MM.1S (cell line): ENCODE measurements around the gene ERCC5.

ENCODE experiments used
- DNase-seq: peaks from one replicate; pipeline ENCODE4 v3.0.0-alpha.2; 2015
- H2AFZ ChIP-seq: fragments of 300-600 bp; sonication (generic); 2 replicates; pipeline ENCODE4 v1.6.0; 2016; ENCODE audit warnings: antibody characterized with exemption, low read length
- H3F3A ChIP-seq: fragments of 300-600 bp; sonication (generic); 2 replicates; pipeline ENCODE4 v1.6.1; 2016; ENCODE audit warnings: mild to moderate bottlenecking, antibody characterized with exemption, low read length, moderate library complexity, mixed read lengths; ENCODE audit not compliant: insufficient read depth
- H3K27ac ChIP-seq: fragments of 300-600 bp; sonication (generic); 2 replicates; pipeline ENCODE4 v1.5.1; 2016; ENCODE audit warnings: mild to moderate bottlenecking, low read length
- H3K27me3 ChIP-seq: fragments of 300-600 bp; sonication (generic); replicated peaks from 2 replicates; pipeline ENCODE4 v1.6.0; 2016; ENCODE audit warnings: low read length; ENCODE audit not compliant: insufficient read depth
- H3K36me3 ChIP-seq: fragments of 300-600 bp; sonication (generic); replicated peaks from 2 replicates; pipeline ENCODE4 v1.6.1; 2016; ENCODE audit warnings: mild to moderate bottlenecking, low read length, mixed read lengths; ENCODE audit not compliant: insufficient read depth
- H3K4me1 ChIP-seq: fragments of 300-600 bp; sonication (generic); 2 replicates; pipeline ENCODE4 v1.6.1; 2016; ENCODE audit warnings: low read length, mixed read lengths
- H3K4me2 ChIP-seq: fragments of 300-600 bp; sonication (generic); 2 replicates; pipeline ENCODE4 v1.6.0; 2016; ENCODE audit warnings: low read depth, low read length
- H3K4me3 ChIP-seq: fragments of 300-600 bp; sonication (generic); 2 replicates; pipeline ENCODE4 v1.5.1; 2016; ENCODE audit warnings: low read length, mixed read lengths
- H3K79me2 ChIP-seq: fragments of 300-600 bp; sonication (generic); 2 replicates; pipeline ENCODE4 v1.6.1; 2016; ENCODE audit warnings: mixed run types, low read length, mixed read lengths
- H3K9ac ChIP-seq: fragments of 300-600 bp; sonication (generic); 2 replicates; pipeline ENCODE4 v1.6.1; 2016; ENCODE audit warnings: low read length, mixed read lengths
- H3K9me2 ChIP-seq: fragments of 300-600 bp; sonication (generic); replicated peaks from 2 replicates; pipeline ENCODE4 v1.6.1; 2016; ENCODE audit warnings: mild to moderate bottlenecking, low read length, mixed read lengths; ENCODE audit not compliant: insufficient read depth
- H3K9me3 ChIP-seq: fragments of 300-600 bp; sonication (generic); replicated peaks from 2 replicates; pipeline ENCODE4 v1.6.1; 2016; ENCODE audit warnings: mild to moderate bottlenecking, low read length, mixed read lengths; ENCODE audit not compliant: insufficient read depth
- H4K20me1 ChIP-seq: fragments of 300-600 bp; sonication (generic); 2 replicates; pipeline ENCODE4 v1.6.1; 2016; ENCODE audit warnings: mild to moderate bottlenecking, low read length, moderate library complexity, mixed read lengths; ENCODE audit not compliant: insufficient read depth
- CTCF ChIP-seq: fragments of 300-600 bp; sonication (generic); IDR thresholded peaks from 2 replicates; pipeline ENCODE4 v1.5.1; 2016; ENCODE audit warnings: antibody characterized with exemption, low read length, mixed read lengths
- EZH2 ChIP-seq: fragments of 300-600 bp; sonication (generic); optimal IDR thresholded peaks from 2 replicates; pipeline ENCODE3; 2017; ENCODE audit warnings: low read depth, mild to moderate bottlenecking, antibody characterized with exemption, low read length, mixed read lengths
- EZH2phosphoT487 ChIP-seq: fragments of 300-600 bp; sonication (generic); IDR thresholded peaks from 2 replicates; pipeline ENCODE4 v1.6.1; 2018; ENCODE audit warnings: antibody characterized with exemption, low read length

The ERCC5 gene

GRCh38 chr13:102856557-102856956 is 10.7 kb downstream of the ERCC5 start:
- no peaks in the 10 kb centered on the region for H3K79me2 ChIP-seq

GRCh38 chr13:102862624-102863210 is 16.9 kb downstream of the ERCC5 start:
- Histone ChIP-seq H3K27ac (no peak overlapping the region), H3K36me3 (peaks cover 15% of the 10 kb centered on the region; the same call in 1 of the 2 replicates), H3K9me3 (no peaks in the 10 kb centered on the region), H3K9ac (no peak overlapping the region), H3K4me2 (no peak overlapping the region), H3K79me2 (no peaks in the 10 kb centered on the region), H3K4me1 (no peaks in the 10 kb centered on the region), H2AFZ (no peak overlapping the region), H3K9me2 (no peaks in the 10 kb centered on the region), H4K20me1 (no peaks in the 10 kb centered on the region), H3K4me3 (no peak overlapping the region), H3F3A (no peaks in the 10 kb centered on the region), H3K27me3 (no peaks in the 10 kb centered on the region)
- no peak for DNase-seq
- TF ChIP-seq CTCF, result no peak
- no peak for TF ChIP-seq EZH2
- no peak for TF ChIP-seq EZH2phosphoT487

More at GRCh38 chr13:102856557-102856956, 10.7 kb downstream of the ERCC5 start:
- Histone ChIP-seq H3K4me1 (no peaks in the 10 kb centered on the region), H3K27ac (no peak overlapping the region), H3F3A (no peaks in the 10 kb centered on the region), H3K4me3 (no peak overlapping the region), H2AFZ (no peak overlapping the region), H3K9me2 (no peaks in the 10 kb centered on the region), H3K36me3 (peaks cover 11% of the 10 kb centered on the region; the same call in 1 of the 2 replicates), H3K9me3 (no peaks in the 10 kb centered on the region), H3K27me3 (no peaks in the 10 kb centered on the region), H4K20me1 (no peaks in the 10 kb centered on the region), H3K9ac (no peak overlapping the region), H3K4me2 (no peak overlapping the region)
- TF ChIP-seq EZH2 (no peak), EZH2phosphoT487 (no peak), CTCF (no peak)
- DNase-seq, result no peak

GRCh38 chr13:102863590-102863989 is 17.8 kb downstream of the ERCC5 start:
- H2AFZ ChIP-seq, result no peak overlapping the region
- H3K9ac ChIP-seq, result no peak overlapping the region
- no peaks in the 10 kb centered on the region for H3F3A ChIP-seq
- H3K9me2 ChIP-seq, result no peaks in the 10 kb centered on the region
- no peaks in the 10 kb centered on the region for H4K20me1 ChIP-seq
- H3K4me3 ChIP-seq, result no peak overlapping the region
- TF ChIP-seq EZH2phosphoT487, result no peak
- peaks cover 18% of the 10 kb centered on the region; the same call in 1 of the 2 replicates for H3K36me3 ChIP-seq
- H3K4me2 ChIP-seq, result no peak overlapping the region
- H3K79me2 ChIP-seq, result no peaks in the 10 kb centered on the region
- no peak for DNase-seq
- H3K4me1 ChIP-seq, result no peaks in the 10 kb centered on the region
- no peaks in the 10 kb centered on the region for H3K9me3 ChIP-seq
- no peaks in the 10 kb centered on the region for H3K27me3 ChIP-seq
- H3K27ac ChIP-seq, result no peak overlapping the region

GRCh38 chr13:102868366-102868936 is 22.6 kb downstream of the ERCC5 start:
- H3K4me2 ChIP-seq, result no peak overlapping the region
- H3K36me3 ChIP-seq, result 0 out of 2 replicates have a peak, but pooled peaks cover 3% of the 10 kb centered on the region
- H3K9me3 ChIP-seq, result no peaks in the 10 kb centered on the region
- no peaks in the 10 kb centered on the region for H3K79me2 ChIP-seq
- no peak overlapping the region for H3K27ac ChIP-seq
- H3K4me1 ChIP-seq, result no peaks in the 10 kb centered on the region
- no peak overlapping the region for H2AFZ ChIP-seq
- TF ChIP-seq EZH2 (no peak), EZH2phosphoT487 (no peak), CTCF (no peak)
- no peaks in the 10 kb centered on the region for H3K27me3 ChIP-seq
- H3K9me2 ChIP-seq, result no peaks in the 10 kb centered on the region
- H4K20me1 ChIP-seq, result no peaks in the 10 kb centered on the region
- no peak overlapping the region for H3K9ac ChIP-seq
- no peak overlapping the region for H3K4me3 ChIP-seq
- no peaks in the 10 kb centered on the region for H3F3A ChIP-seq
- no peak for DNase-seq
